GM12878 (cell line): Measurements from ENCODE around the gene IDH3G. TPM values are rescaled to one million over a fixed set of nuclear protein-coding genes. Genes with fewer than 3 reads are reported as not detected.

Source experiments
- ATAC-seq: fragments of 200-7000 bp; cut with Tn5 transposase; 3 replicates; pipeline ENCODE4 v1.9.1; 2020; ENCODE audit warnings: mild to moderate bottlenecking, moderate library complexity
- BruUV-seq: library from RNA; stranded (reverse); fragments of 400-500 nt; replicated peaks from 2 replicates; lab custom pipeline; 2021; lab: Mats Ljungman, UMichigan
- CTCF ChIA-PET: fragments of 300-600 bp; sonication (Branson Sonifier 250); formaldehyde crosslinking; extraction: SDS; loops from one replicate; lab custom pipeline; 2021; ENCODE audit warnings: inconsistent platforms; lab: Yijun Ruan, JAX
- POLR2A ChIA-PET: fragments of 350-600 bp; formaldehyde crosslinking; extraction: SDS; loops from one replicate; lab custom pipeline; 2021; ENCODE audit warnings: inconsistent platforms; lab: Charles Lee
- RAD21 ChIA-PET: fragments of 300-600 bp; sonication (Branson Sonifier 250); formaldehyde crosslinking; loops from one replicate; lab custom pipeline; 2023; ENCODE audit warnings: antibody characterized with exemption; ENCODE audit not compliant: unreplicated experiment; lab: Charles Lee
- SMC1A ChIA-PET: fragments of 300-600 bp; sonication (Branson Sonifier 250); formaldehyde crosslinking; loops from one replicate; lab custom pipeline; 2023; ENCODE audit not compliant: unreplicated experiment, uncharacterized antibody; lab: Charles Lee
- DNase-seq: peaks from one replicate; pipeline ENCODE4 v3.0.0-alpha.2; 2011; ENCODE audit warnings: low read depth, low spot score
- FAIRE-seq: peaks from 3 replicates; lab custom pipeline; 2011; peaks lifted over from hg19 to GRCh38; lab: Jason Lieb, UNC
- H2AFZ ChIP-seq: 2 replicates; pipeline ENCODE4 v1.6.0; 2011; ENCODE audit warnings: low read depth, low read length, control low read depth; ENCODE audit not compliant: control insufficient read depth
- H3K27ac ChIP-seq: 2 replicates; pipeline ENCODE4 v1.5.1; 2011; ENCODE audit warnings: control low read depth; ENCODE audit not compliant: control insufficient read depth, insufficient read depth
- H3K27me3 ChIP-seq, 2 experiments: replicated peaks in 1 of 2; 2 replicates each; pipeline versions ENCODE4 v1.6.0 to v1.6.1; 2011; ENCODE audit warnings: low read length in 1 of 2; ENCODE audit not compliant: control insufficient read depth in 2 of 2, insufficient read depth in 2 of 2
- H3K36me3 ChIP-seq, 2 experiments: 2 replicates each; pipeline ENCODE4 v1.5.1; 2011; ENCODE audit warnings: low read length in 1 of 2; ENCODE audit not compliant: control insufficient read depth in 2 of 2, insufficient read depth in 2 of 2
- H3K4me1 ChIP-seq: 2 replicates; pipeline ENCODE4 v1.6.1; 2011; ENCODE audit warnings: mild to moderate bottlenecking, low read length, moderate library complexity, mixed read lengths; ENCODE audit not compliant: control insufficient read depth, insufficient read depth
- H3K4me2 ChIP-seq: 2 replicates; pipeline ENCODE4 v1.6.0; 2011; ENCODE audit warnings: control low read depth; ENCODE audit not compliant: control insufficient read depth, insufficient read depth
- H3K4me3 ChIP-seq: fragments of 200-600 bp; sonication (generic); 2 replicates; pipeline ENCODE4 v1.5.1; 2016
- H3K79me2 ChIP-seq: 2 replicates; pipeline ENCODE4 v1.6.0; 2011; ENCODE audit warnings: low read length; ENCODE audit not compliant: control insufficient read depth, insufficient read depth
- H3K9ac ChIP-seq: 2 replicates; pipeline ENCODE4 v1.8.0; 2011; ENCODE audit warnings: low read length, control low read depth, mixed read lengths; ENCODE audit not compliant: control insufficient read depth, insufficient read depth
- H3K9me3 ChIP-seq: replicated peaks from 3 replicates; pipeline ENCODE4 v1.5.1; 2011; ENCODE audit warnings: mild to moderate bottlenecking, low read length; ENCODE audit not compliant: control insufficient read depth, insufficient read depth
- H4K20me1 ChIP-seq: 2 replicates; pipeline ENCODE4 v1.6.0; 2011; ENCODE audit not compliant: control insufficient read depth, insufficient read depth
- BHLHE40 ChIP-seq, 2 experiments: fragments of 450-650 bp in 1 of 2; IDR thresholded peaks; 2 replicates each; pipeline ENCODE4 v1.6.1; 2011 to 2017; ENCODE audit warnings: low read depth in 2 of 2, borderline replicate concordance in 1 of 2, improper control_type of control experiment in 1 of 2, low read length in 1 of 2, mild to moderate bottlenecking in 1 of 2
- BMI1 ChIP-seq: fragments of 450-650 bp; IDR thresholded peaks from 2 replicates; pipeline ENCODE4 v1.6.1; 2016; ENCODE audit warnings: mild to moderate bottlenecking, moderate library complexity, borderline replicate concordance
- CHD1 ChIP-seq: IDR thresholded peaks from 2 replicates; pipeline ENCODE4 v1.6.1; 2012; ENCODE audit warnings: low read depth, low read length, improper control_type of control experiment
- KDM1A ChIP-seq: fragments of 200-600 bp; sonication (generic); IDR thresholded peaks from 2 replicates; pipeline ENCODE4 v1.6.1; 2016; ENCODE audit warnings: borderline replicate concordance
- NR2C1 ChIP-seq: fragments of 450-650 bp; IDR thresholded peaks from 2 replicates; pipeline ENCODE4 v1.6.1; 2017; ENCODE audit warnings: antibody characterized with exemption, mild to moderate bottlenecking, moderate library complexity
- POLR2AphosphoS2 ChIP-seq: IDR thresholded peaks from 2 replicates; pipeline ENCODE4 v1.6.1; 2011; ENCODE audit warnings: low read depth, mild to moderate bottlenecking, low read length, improper control_type of control experiment, moderate library complexity
- SRF ChIP-seq, 2 experiments: IDR thresholded peaks; 2 replicates each; pipeline ENCODE4 v1.6.1; 2011; ENCODE audit warnings: low read depth in 2 of 2, low read length in 2 of 2, mild to moderate bottlenecking in 1 of 2, moderate library complexity in 1 of 2
- WRNIP1 ChIP-seq: IDR thresholded peaks from 2 replicates; pipeline ENCODE4 v1.6.1; 2011; ENCODE audit warnings: low read depth, low read length, improper control_type of control experiment, borderline replicate concordance
- WGBS: methylation state at CpG from one replicate; pipeline ENCODE4 v1.1.6; 2016; ENCODE audit warnings: low lambda C conversion rate; ENCODE audit not compliant: insufficient replicate concordance, insufficient coverage; ENCODE audit errors: missing lambda C conversion rate; 5-methylcytosine and 5-hydroxymethylcytosine counted together
- in situ Hi-C: fragments of 300-500 bp; cut with MboI; formaldehyde crosslinking; loops from 9 replicates; pipeline ENCODE4 v1.14.3; 2018; ENCODE audit warnings: mixed read lengths
- intact Hi-C: fragments of 100-400 bp; cut with micrococcal nuclease; formaldehyde crosslinking; loops from one replicate; pipeline ENCODE4 v1.14.2; 2022; ENCODE audit not compliant: unreplicated experiment
- polyA plus RNA-seq, 11 experiments: library from polyadenylated mRNA; depleted of rRNA in 4 of 11; unstranded in 6 of 11; stranded (reverse) in 5 of 11; fragments of >200 nt; fragmentation: Nextera tagmentation in 4 of 11; fragmentation: Illumina TruSeq in 1 of 11; extraction: Ambion mirVana in 4 of 11; extraction: Trizol in 1 of 11; gene quantifications; 1 replicate in 1 of 11; 2 replicates in 10 of 11; pipeline versions ENCODE4 v1.2.1 to v1.2.3, GENCODE V29; 2011 to 2016; ENCODE audit warnings: inconsistent platforms in 2 of 11, missing spikeins in 2 of 11, low read depth in 1 of 11
- total RNA-seq, 4 experiments: library from RNA; depleted of rRNA in 3 of 4; stranded (reverse); fragments of >200 nt in 3 of 4; fragmentation: Illumina TruSeq in 1 of 4; extraction: Trizol in 1 of 4; gene quantifications; 2 replicates each; pipeline versions ENCODE4 v1.2.1 to v1.2.3, GENCODE V29; 2013 to 2021
- TF ChIP-seq, protein P1 (sequence below): fragments of 450-650 bp; IDR thresholded peaks from 2 replicates; pipeline ENCODE4 v1.6.1; 2018; ENCODE audit warnings: mild to moderate bottlenecking, low read depth, moderate library complexity; ENCODE audit not compliant: partially characterized antibody
- TF ChIP-seq, protein P2 (sequence below): fragments of 150-350 bp; IDR thresholded peaks from 2 replicates; pipeline ENCODE4 v1.6.1; 2014; ENCODE audit warnings: mild to moderate bottlenecking, low read depth, low read length

The IDH3G gene
- total and polyA plus RNA-seq, 10 of the 15 experiments (the other 5 are each of a cell fraction or from before 2014, with no cell fraction given) = 26.3 to 102 (median 66.6) TPM

DNA sequence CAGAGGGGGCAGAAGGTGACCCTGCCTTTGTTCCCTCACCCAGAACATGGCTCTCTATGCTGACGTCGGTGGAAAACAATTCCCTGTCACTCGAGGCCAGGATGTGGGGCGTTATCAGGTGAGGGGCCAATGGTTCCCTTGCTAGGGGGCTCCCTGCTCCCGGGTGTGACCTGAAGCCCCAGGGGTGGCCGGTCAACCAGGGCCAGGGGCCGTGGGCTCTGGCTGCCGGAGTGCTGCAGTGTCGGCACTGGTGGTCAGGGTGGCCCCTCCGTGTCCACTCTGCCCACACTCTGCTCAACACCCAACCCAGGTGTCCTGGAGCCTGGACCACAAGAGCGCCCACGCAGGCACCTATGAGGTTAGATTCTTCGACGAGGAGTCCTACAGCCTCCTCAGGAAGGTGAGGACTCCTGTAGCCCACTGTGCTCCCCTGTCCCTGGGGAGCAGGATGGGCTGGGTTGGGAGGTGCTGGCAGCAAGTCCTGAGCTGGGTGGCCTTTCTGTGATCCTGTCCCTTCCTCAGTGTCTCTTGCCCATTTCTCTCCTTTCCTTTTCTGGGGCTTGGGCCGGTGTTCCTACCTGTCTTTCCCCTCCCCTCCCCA is 3.3 kb upstream of the IDH3G start (continued):
- no peak for TF ChIP-seq POLR2AphosphoS2
- TF ChIP-seq, all 136 proteins: peak for 0

DNA sequence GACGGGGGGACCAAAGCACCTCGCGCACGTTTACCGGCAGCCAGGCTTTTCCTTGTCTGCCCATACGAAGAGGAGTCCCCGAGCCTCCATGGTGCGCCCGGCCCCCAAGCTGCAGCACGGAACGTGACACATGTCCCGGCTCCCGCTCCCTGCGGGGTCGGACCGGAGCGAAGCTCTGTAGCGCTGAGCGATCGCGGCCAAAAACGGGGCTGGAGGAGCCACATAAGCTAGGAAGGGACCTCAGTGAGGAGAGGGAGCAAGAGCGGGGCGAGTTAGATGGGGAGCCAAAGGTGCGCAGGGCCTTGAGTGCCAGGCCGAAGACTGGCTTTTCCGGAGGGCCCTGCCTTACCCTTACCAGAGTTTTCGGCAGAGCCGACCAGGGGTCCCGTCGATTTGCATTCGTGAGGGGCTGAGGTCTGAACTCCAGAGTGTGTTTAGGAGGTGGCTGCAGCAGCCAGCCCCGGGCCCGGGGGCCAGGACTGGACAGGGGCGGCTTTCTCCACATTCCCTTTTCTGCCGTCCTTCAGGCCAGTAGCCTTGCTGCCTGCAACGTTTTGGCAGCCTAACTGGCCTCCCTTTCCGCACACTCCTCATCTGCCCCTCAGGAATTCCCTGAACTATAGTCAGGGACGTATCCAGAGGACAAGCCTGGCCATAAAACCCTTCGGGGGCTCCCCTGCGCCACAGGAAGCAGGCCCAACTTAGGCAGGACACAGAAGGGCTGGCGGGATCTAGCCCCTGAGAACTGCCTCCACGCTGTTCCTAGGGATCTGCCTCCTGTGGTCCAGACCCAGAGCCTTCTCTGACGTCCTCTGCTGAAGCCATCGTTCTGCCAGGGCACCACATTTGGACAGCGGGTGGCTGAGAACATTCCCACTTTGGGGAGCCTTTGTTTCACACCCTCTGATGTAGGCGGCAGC is 982 bp upstream of the IDH3G start:
- WGBS = 41% methylated on average over 36 of the region's 47 CpGs
- Histone ChIP-seq H3K4me3 (peak overlapping the region; percentile 82), H3K27me3 (no peaks in the 10 kb centered on the region), H2AFZ (peak overlapping the region; percentile 28; the same call in 1 of the 2 replicates), H3K9me3 (no peaks in the 10 kb centered on the region; the same call in 2 of the 3 replicates), H3K36me3 (peaks cover 0 to 1% of the 10 kb centered on the region in 2 experiments; a peak in 2 of 4 replicates), H4K20me1 (no peaks in the 10 kb centered on the region; the same call in 1 of the 2 replicates), H3K27ac (peak overlapping the region; percentile 63), H3K9ac (peak overlapping the region; percentile 85), H3K4me1 (peaks cover 4% of the 10 kb centered on the region; the same call in 1 of the 2 replicates), H3K4me2 (peak overlapping the region; percentile 56), H3K79me2 (peaks cover 45% of the 10 kb centered on the region)
- CTCF ChIA-PET = interaction anchor here (1.2 to 2.1 kb wide), 3 partner anchors 129 to 504 kb away, joined by 3 to 6 read pairs (median 5); no protein-coding TSS in a partner anchor
- TF ChIP-seq, protein P1, sequence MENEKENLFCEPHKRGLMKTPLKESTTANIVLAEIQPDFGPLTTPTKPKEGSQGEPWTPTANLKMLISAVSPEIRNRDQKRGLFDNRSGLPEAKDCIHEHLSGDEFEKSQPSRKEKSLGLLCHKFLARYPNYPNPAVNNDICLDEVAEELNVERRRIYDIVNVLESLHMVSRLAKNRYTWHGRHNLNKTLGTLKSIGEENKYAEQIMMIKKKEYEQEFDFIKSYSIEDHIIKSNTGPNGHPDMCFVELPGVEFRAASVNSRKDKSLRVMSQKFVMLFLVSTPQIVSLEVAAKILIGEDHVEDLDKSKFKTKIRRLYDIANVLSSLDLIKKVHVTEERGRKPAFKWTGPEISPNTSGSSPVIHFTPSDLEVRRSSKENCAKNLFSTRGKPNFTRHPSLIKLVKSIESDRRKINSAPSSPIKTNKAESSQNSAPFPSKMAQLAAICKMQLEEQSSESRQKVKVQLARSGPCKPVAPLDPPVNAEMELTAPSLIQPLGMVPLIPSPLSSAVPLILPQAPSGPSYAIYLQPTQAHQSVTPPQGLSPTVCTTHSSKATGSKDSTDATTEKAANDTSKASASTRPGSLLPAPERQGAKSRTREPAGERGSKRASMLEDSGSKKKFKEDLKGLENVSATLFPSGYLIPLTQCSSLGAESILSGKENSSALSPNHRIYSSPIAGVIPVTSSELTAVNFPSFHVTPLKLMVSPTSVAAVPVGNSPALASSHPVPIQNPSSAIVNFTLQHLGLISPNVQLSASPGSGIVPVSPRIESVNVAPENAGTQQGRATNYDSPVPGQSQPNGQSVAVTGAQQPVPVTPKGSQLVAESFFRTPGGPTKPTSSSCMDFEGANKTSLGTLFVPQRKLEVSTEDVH = no peak
- no peak for TF ChIP-seq BMI1
- TF ChIP-seq CHD1 = no peak
- no peak for TF ChIP-seq KDM1A
- no peak for TF ChIP-seq WRNIP1
- TF ChIP-seq SRF (IDR thresholded peaks at IDR 0.05; ENCODE audit: low read depth in 2 of 2, low read length in 2 of 2) = peak in 1 of 2 experiments; percentile 54; a peak in 1 of 4 replicates
- peak in 1 of 2 experiments; percentile 53; a peak in 1 of 4 replicates for TF ChIP-seq BHLHE40 (IDR thresholded peaks at IDR 0.05; ENCODE audit: borderline replicate concordance in 1 of 2, low read depth in 2 of 2, low read length in 1 of 2)
- TF ChIP-seq, protein P2, sequence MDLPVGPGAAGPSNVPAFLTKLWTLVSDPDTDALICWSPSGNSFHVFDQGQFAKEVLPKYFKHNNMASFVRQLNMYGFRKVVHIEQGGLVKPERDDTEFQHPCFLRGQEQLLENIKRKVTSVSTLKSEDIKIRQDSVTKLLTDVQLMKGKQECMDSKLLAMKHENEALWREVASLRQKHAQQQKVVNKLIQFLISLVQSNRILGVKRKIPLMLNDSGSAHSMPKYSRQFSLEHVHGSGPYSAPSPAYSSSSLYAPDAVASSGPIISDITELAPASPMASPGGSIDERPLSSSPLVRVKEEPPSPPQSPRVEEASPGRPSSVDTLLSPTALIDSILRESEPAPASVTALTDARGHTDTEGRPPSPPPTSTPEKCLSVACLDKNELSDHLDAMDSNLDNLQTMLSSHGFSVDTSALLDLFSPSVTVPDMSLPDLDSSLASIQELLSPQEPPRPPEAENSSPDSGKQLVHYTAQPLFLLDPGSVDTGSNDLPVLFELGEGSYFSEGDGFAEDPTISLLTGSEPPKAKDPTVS = no peak
- no peak for TF ChIP-seq NR2C1
- FAIRE-seq (no peak), DNase-seq (no peak), ATAC-seq (peak; percentile 7)
- TSS peak; percentile 90 for BruUV-seq
- POLR2A ChIA-PET = interaction anchor here (1.0 to 1.1 kb wide), 2 partner anchors 130 to 134 kb away, joined by 4 to 6 read pairs; no protein-coding TSS in a partner anchor
- SMC1A ChIA-PET = no interaction called here
- RAD21 ChIA-PET = interaction anchor here (0.9 to 1.3 kb wide), 3 partner anchors 108 to 134 kb away, joined by 3 to 5 read pairs (median 3); partner anchors contain the start of genes ARHGAP4 and SLC6A8
- in situ Hi-C loops (no loop called here), intact Hi-C loops (loop anchor here (2.0 kb wide), 1 partner anchor 132 kb away; the partner anchor contains the start of gene ARHGAP4)
